Measurements from ENCODE around the gene SMS. TPM values are rescaled to one million over a fixed set of nuclear protein-coding genes. Genes with fewer than 3 reads are reported as not detected.

SMS gene
- total and polyA plus RNA-seq, 2 experiments from 2014 or later = 185 to 274 TPM

DNA sequence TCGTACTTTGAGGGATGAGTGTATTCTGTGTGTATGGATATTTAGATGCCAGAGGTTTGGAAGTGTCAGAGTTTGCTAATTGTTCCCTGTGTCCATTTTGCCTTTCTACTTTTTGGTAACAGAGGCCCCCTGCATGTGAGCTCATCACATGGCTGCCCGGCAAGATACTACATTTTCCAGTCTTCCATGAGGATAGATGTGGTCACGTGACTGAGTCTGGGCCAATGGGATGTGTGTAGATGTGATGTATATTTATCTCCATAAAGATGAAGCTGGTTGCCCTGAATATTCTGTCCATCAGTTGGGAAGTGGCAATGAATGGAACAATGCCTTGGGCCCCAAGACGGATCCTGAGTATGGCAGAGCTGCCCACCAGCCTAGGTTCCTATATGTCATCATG lies 29.0 kb upstream of the SMS start (continued):
- TF ChIP-seq, protein P1, sequence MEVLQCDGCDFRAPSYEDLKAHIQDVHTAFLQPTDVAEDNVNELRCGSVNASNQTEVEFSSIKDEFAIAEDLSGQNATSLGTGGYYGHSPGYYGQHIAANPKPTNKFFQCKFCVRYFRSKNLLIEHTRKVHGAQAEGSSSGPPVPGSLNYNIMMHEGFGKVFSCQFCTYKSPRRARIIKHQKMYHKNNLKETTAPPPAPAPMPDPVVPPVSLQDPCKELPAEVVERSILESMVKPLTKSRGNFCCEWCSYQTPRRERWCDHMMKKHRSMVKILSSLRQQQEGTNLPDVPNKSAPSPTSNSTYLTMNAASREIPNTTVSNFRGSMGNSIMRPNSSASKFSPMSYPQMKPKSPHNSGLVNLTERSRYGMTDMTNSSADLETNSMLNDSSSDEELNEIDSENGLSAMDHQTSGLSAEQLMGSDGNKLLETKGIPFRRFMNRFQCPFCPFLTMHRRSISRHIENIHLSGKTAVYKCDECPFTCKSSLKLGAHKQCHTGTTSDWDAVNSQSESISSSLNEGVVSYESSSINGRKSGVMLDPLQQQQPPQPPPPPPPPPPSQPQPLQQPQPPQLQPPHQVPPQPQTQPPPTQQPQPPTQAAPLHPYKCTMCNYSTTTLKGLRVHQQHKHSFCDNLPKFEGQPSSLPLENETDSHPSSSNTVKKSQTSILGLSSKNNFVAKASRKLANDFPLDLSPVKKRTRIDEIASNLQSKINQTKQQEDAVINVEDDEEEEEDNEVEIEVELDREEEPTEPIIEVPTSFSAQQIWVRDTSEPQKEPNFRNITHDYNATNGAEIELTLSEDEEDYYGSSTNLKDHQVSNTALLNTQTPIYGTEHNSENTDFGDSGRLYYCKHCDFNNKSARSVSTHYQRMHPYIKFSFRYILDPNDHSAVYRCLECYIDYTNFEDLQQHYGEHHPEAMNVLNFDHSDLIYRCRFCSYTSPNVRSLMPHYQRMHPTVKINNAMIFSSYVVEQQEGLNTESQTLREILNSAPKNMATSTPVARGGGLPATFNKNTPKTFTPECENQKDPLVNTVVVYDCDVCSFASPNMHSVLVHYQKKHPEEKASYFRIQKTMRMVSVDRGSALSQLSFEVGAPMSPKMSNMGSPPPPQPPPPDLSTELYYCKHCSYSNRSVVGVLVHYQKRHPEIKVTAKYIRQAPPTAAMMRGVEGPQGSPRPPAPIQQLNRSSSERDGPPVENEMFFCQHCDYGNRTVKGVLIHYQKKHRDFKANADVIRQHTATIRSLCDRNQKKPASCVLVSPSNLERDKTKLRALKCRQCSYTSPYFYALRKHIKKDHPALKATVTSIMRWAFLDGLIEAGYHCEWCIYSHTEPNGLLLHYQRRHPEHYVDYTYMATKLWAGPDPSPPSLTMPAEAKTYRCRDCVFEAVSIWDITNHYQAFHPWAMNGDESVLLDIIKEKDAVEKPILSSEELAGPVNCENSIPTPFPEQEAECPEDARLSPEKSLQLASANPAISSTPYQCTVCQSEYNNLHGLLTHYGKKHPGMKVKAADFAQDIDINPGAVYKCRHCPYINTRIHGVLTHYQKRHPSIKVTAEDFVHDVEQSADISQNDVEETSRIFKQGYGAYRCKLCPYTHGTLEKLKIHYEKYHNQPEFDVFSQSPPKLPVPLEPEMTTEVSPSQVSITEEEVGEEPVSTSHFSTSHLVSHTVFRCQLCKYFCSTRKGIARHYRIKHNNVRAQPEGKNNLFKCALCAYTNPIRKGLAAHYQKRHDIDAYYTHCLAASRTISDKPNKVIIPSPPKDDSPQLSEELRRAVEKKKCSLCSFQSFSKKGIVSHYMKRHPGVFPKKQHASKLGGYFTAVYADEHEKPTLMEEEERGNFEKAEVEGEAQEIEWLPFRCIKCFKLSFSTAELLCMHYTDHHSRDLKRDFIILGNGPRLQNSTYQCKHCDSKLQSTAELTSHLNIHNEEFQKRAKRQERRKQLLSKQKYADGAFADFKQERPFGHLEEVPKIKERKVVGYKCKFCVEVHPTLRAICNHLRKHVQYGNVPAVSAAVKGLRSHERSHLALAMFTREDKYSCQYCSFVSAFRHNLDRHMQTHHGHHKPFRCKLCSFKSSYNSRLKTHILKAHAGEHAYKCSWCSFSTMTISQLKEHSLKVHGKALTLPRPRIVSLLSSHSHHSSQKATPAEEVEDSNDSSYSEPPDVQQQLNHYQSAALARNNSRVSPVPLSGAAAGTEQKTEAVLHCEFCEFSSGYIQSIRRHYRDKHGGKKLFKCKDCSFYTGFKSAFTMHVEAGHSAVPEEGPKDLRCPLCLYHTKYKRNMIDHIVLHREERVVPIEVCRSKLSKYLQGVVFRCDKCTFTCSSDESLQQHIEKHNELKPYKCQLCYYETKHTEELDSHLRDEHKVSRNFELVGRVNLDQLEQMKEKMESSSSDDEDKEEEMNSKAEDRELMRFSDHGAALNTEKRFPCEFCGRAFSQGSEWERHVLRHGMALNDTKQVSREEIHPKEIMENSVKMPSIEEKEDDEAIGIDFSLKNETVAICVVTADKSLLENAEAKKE (CRISPR knock-in tag; IDR thresholded peaks at IDR 0.05) = no peak

DNA sequence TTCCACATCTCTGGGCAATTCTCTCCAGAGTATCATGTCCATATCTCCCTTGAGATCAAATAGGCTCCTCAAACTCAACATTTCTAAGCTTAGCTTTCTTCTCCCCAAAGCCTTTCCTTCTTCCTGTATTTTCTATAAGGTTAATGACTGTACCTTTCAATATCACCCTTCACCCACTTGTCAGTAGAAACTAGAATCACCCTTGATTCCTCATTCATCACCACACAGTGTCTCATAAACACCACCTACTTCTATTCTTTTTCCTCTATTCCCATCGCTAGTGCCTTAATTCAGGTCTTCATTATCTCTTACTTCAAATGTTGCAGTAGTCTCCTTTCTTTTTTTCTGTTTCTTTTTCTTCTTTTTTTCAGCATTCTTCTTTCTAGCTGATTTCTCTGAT lies 28.3 kb upstream of the SMS start:
- no peak overlapping the region for H3K27ac Mint-ChIP-seq
- TF ChIP-seq STAT1 (IDR thresholded peaks at IDR 0.05; ENCODE audit: unreplicated experiment) = no peak
- TF ChIP-seq ZNF114 (CRISPR knock-in tag; IDR thresholded peaks at IDR 0.05) = no peak
- no peak for TF ChIP-seq EZH2phosphoT487 (IDR thresholded peaks at IDR 0.05; ENCODE audit: unreplicated experiment)
- no peak for TF ChIP-seq NANOG (IDR thresholded peaks at IDR 0.05; ENCODE audit: borderline replicate concordance)
- no peak for TF ChIP-seq POLR2AphosphoS5 (IDR thresholded peaks at IDR 0.05; ENCODE audit: low read depth)
- TF ChIP-seq EZH2 (IDR thresholded peaks at IDR 0.05; ENCODE audit: low read depth, unreplicated experiment) = no peak
- no peak for TF ChIP-seq ZNF331 (CRISPR knock-in tag; IDR thresholded peaks at IDR 0.05; ENCODE audit: low read depth)
- no peak for TF ChIP-seq CREB1 (CRISPR knock-in tag; IDR thresholded peaks at IDR 0.05; ENCODE audit: low read depth)
- no peak for TF ChIP-seq JUNB (IDR thresholded peaks at IDR 0.05; ENCODE audit: unreplicated experiment)
- TF ChIP-seq, protein P2, sequence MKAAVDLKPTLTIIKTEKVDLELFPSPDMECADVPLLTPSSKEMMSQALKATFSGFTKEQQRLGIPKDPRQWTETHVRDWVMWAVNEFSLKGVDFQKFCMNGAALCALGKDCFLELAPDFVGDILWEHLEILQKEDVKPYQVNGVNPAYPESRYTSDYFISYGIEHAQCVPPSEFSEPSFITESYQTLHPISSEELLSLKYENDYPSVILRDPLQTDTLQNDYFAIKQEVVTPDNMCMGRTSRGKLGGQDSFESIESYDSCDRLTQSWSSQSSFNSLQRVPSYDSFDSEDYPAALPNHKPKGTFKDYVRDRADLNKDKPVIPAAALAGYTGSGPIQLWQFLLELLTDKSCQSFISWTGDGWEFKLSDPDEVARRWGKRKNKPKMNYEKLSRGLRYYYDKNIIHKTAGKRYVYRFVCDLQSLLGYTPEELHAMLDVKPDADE (IDR thresholded peaks at IDR 0.05) = no peak

More for the DNA sequence above, 28.3 kb upstream of the SMS start:
- no peak overlapping the region for H2AFZ ChIP-seq
- H3K4me3 ChIP-seq = no peak overlapping the region
- H3K79me2 ChIP-seq (replicated peaks; ENCODE audit: insufficient read depth) = no peaks in the 10 kb centered on the region
- no peaks in the 10 kb centered on the region for H3K27me3 ChIP-seq (ENCODE audit: insufficient read depth)
- no peaks in the 10 kb centered on the region for H4K20me1 ChIP-seq (replicated peaks; ENCODE audit: insufficient read depth)
- no peaks in the 10 kb centered on the region; the same call in 2 of the 3 replicates for H3K9me3 Mint-ChIP-seq
- H3K36me3 Mint-ChIP-seq (ENCODE audit: low read depth) = no peaks in the 10 kb centered on the region
- no peak for ATAC-seq
- H3K27me3 Mint-ChIP-seq (ENCODE audit: insufficient read depth, low read depth, poor library complexity) = no peaks in the 10 kb centered on the region
- H3K36me3 ChIP-seq (ENCODE audit: insufficient read depth) = no peaks in the 10 kb centered on the region
- H3K4me1 Mint-ChIP-seq = peaks cover under 1% of the 10 kb centered on the region; the same call in 1 of the 3 replicates
- no peaks in the 10 kb centered on the region for H3K9me2 ChIP-seq (ENCODE audit: insufficient read depth)
- H3F3A ChIP-seq (replicated peaks; ENCODE audit: low read depth) = no peaks in the 10 kb centered on the region
- H3K4me1 ChIP-seq (ENCODE audit: insufficient read depth) = peaks cover 3% of the 10 kb centered on the region; the same call in 1 of the 2 replicates
- no peak overlapping the region for H3K4me3 Mint-ChIP-seq
- DNase-seq (ENCODE audit: low spot score) = no peak
- no peak overlapping the region for H3K27ac ChIP-seq (ENCODE audit: low read depth)
- no peak overlapping the region for H3K4me2 ChIP-seq
